HCT116 (cell line): ENCODE results near the gene SLAMF6. TPM values are rescaled to one million over a fixed set of nuclear protein-coding genes. Genes with fewer than 3 reads are reported as not detected.

Experiments
- ATAC-seq: fragments of 200-7000 bp; cut with Tn5 transposase; 2 replicates; pipeline ENCODE4 v1.9.1; 2020; ENCODE audit warnings: mild to moderate bottlenecking, moderate library complexity
- BruUV-seq: library from RNA; stranded (reverse); fragments of 400-500 nt; replicated peaks from 2 replicates; lab custom pipeline; 2021; lab: Mats Ljungman, UMichigan
- CTCF ChIA-PET: fragments of 300-600 bp; sonication (Branson Sonifier 250); formaldehyde crosslinking; loops from one replicate; lab custom pipeline; 2021; ENCODE audit warnings: antibody characterized with exemption; lab: Charles Lee
- POLR2A ChIA-PET: fragments of 300-600, 350-600 bp; sonication (Branson Sonifier 250); formaldehyde crosslinking; loops from one replicate; lab custom pipeline; 2021; ENCODE audit warnings: antibody characterized with exemption; lab: Charles Lee
- RAD21 ChIA-PET, 2 experiments: fragments of 300-600 bp; sonication (Branson Sonifier 250); formaldehyde crosslinking; loops; one replicate each; lab custom pipeline; 2023; ENCODE audit warnings: low total read pairs in 2 of 2; ENCODE audit not compliant: uncharacterized antibody in 2 of 2, unreplicated experiment in 2 of 2, low non-redundant PET in 1 of 2; lab: Charles Lee
- DNase-seq: peaks from one replicate; pipeline ENCODE4 v3.0.0-alpha.2; 2010; ENCODE audit warnings: low read depth, low spot score
- H2AFZ ChIP-seq: fragments of 200-600 bp; shearing (Covaris generic), sonication (generic); 2 replicates; pipeline ENCODE4 v1.6.1; 2017; ENCODE audit warnings: low read depth, mixed run types, mixed read lengths, antibody characterized with exemption, low read length; ENCODE audit not compliant: poor library complexity, severe bottlenecking
- H3K27ac ChIP-seq: 2 replicates; pipeline ENCODE4 v1.5.1; 2012; ENCODE audit warnings: low read depth, low read length
- H3K27me3 ChIP-seq: fragments of 200-600 bp; sonication (generic); 2 replicates; pipeline ENCODE4 v1.6.1; 2016; ENCODE audit warnings: mixed run types, low read length, mixed read lengths; ENCODE audit not compliant: insufficient read depth
- H3K36me3 ChIP-seq, 2 experiments: fragments of 200-500 bp in 1 of 2; fragments of 200-600 bp in 1 of 2; sonication (Bioruptor generic) in 1 of 2; sonication (generic) in 1 of 2; 2 replicates each; pipeline versions ENCODE4 v1.5.1 to v1.6.1; 2014 to 2016; ENCODE audit warnings: low read length in 2 of 2, inconsistent platforms in 1 of 2, mixed read lengths in 1 of 2, mixed run types in 1 of 2; ENCODE audit not compliant: insufficient read depth in 2 of 2, control insufficient read depth in 1 of 2
- H3K4me1 ChIP-seq, 2 experiments: fragments of 200-600 bp in 1 of 2; sonication (generic) in 1 of 2; 2 replicates each; pipeline versions ENCODE4 v1.5.1 to v1.6.1; 2012 to 2017; ENCODE audit warnings: low read length in 2 of 2, inconsistent platforms in 1 of 2, mild to moderate bottlenecking in 1 of 2, mixed read lengths in 1 of 2, mixed run types in 1 of 2, moderate library complexity in 1 of 2; ENCODE audit not compliant: insufficient read depth in 2 of 2, control insufficient read depth in 1 of 2
- H3K4me2 ChIP-seq: fragments of 200-600 bp; sonication (generic); 2 replicates; pipeline ENCODE4 v1.6.1; 2017; ENCODE audit warnings: mixed run types, low read length, mixed read lengths
- H3K4me3 ChIP-seq, 2 experiments: fragments of 200-600 bp in 1 of 2; sonication (generic) in 1 of 2; replicated peaks in 1 of 2; 2 replicates each; pipeline ENCODE4 v1.5.1; 2011 to 2016; ENCODE audit warnings: low read length in 2 of 2, control low read depth in 1 of 2, low read depth in 1 of 2, mild to moderate bottlenecking in 1 of 2, mixed read lengths in 1 of 2, mixed run types in 1 of 2
- H3K79me2 ChIP-seq: fragments of 200-600 bp; sonication (generic); 2 replicates; pipeline ENCODE4 v1.6.1; 2017; ENCODE audit warnings: mild to moderate bottlenecking, mixed run types, low read length, moderate library complexity, mixed read lengths; ENCODE audit not compliant: insufficient read depth
- H3K9ac ChIP-seq: fragments of 200-600 bp; sonication (generic); 2 replicates; pipeline ENCODE4 v1.6.1; 2016; ENCODE audit warnings: low read length, mixed read lengths
- H3K9me2 ChIP-seq: fragments of 200-600 bp; sonication (generic), shearing (Covaris generic); 2 replicates; pipeline ENCODE4 v1.6.1; 2017; ENCODE audit warnings: mixed run types, mild to moderate bottlenecking, moderate library complexity; ENCODE audit not compliant: insufficient read depth
- H3K9me3 ChIP-seq, 2 experiments: fragments of 200-500 bp in 1 of 2; fragments of 200-600 bp in 1 of 2; sonication (Bioruptor generic) in 1 of 2; sonication (generic) in 1 of 2; 2 replicates each; pipeline ENCODE4 v1.6.1; 2014 to 2017; ENCODE audit warnings: low read length in 2 of 2, mixed read lengths in 2 of 2, inconsistent platforms in 1 of 2, low read depth in 1 of 2, mild to moderate bottlenecking in 1 of 2, mixed run types in 1 of 2, moderate library complexity in 1 of 2; ENCODE audit not compliant: control insufficient read depth in 1 of 2, insufficient read depth in 1 of 2
- H4K20me1 ChIP-seq: fragments of 200-600 bp; sonication (generic), shearing (Covaris generic); 2 replicates; pipeline ENCODE4 v1.6.1; 2017; ENCODE audit warnings: mixed run types, mild to moderate bottlenecking, moderate library complexity; ENCODE audit not compliant: insufficient read depth
- EGR1 ChIP-seq: IDR thresholded peaks from 2 replicates; pipeline ENCODE4 v1.6.1; 2012; ENCODE audit warnings: low read depth
- EZH2phosphoT487 ChIP-seq: fragments of 200-600 bp; IDR thresholded peaks from 2 replicates; pipeline ENCODE4 v1.6.1; 2018; ENCODE audit warnings: antibody characterized with exemption, borderline replicate concordance
- POLR2AphosphoS5 ChIP-seq: IDR thresholded peaks from 2 replicates; pipeline ENCODE4 v1.6.1; 2011; ENCODE audit warnings: mild to moderate bottlenecking, low read depth, low read length, moderate library complexity
- SP1 ChIP-seq: IDR thresholded peaks from 2 replicates; pipeline ENCODE4 v1.6.1; 2012; ENCODE audit warnings: low read depth
- intact Hi-C: fragments of 100-400 bp; cut with micrococcal nuclease; formaldehyde crosslinking; loops from 2 replicates; pipeline ENCODE4 v1.10.0; 2022
- total RNA-seq: library from RNA; stranded (reverse); gene quantifications from one replicate; pipeline ENCODE4 v1.2.1, GENCODE V29; 2021; ENCODE audit not compliant: unreplicated experiment
- TF ChIP-seq, protein P1 (sequence below): IDR thresholded peaks from 2 replicates; pipeline ENCODE4 v1.6.1; 2012; ENCODE audit warnings: low read depth

SLAMF6 gene
- total RNA-seq, 1 experiment from 2014 or later = not detected

DNA sequence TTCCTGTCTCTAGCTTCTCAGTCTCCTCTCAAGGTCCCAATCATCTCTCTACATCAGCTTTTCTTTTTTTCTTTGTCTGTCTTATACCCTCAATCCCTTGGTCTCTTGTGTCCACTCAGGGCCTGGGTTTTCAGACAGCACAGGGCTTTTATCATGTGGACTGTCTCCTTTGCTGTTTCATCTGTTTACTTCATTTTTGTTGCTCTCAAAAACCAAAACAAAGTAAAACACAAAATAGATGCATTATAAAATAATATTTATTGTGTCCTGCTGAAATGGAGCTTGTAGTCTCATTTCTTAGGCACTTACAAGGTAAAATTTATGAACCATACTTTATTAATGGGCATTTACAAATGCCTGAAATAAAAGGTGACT, 17.8 kb upstream of the SLAMF6 start:
- ATAC-seq = no peak
- no peaks in the 10 kb centered on the region for H3K9me3 ChIP-seq
- H3K27me3 ChIP-seq = no peaks in the 10 kb centered on the region
- TF ChIP-seq EGR1 (no peak), POLR2AphosphoS5 (no peak), SP1 (no peak), EZH2phosphoT487 (no peak)
- TF ChIP-seq, protein P1, sequence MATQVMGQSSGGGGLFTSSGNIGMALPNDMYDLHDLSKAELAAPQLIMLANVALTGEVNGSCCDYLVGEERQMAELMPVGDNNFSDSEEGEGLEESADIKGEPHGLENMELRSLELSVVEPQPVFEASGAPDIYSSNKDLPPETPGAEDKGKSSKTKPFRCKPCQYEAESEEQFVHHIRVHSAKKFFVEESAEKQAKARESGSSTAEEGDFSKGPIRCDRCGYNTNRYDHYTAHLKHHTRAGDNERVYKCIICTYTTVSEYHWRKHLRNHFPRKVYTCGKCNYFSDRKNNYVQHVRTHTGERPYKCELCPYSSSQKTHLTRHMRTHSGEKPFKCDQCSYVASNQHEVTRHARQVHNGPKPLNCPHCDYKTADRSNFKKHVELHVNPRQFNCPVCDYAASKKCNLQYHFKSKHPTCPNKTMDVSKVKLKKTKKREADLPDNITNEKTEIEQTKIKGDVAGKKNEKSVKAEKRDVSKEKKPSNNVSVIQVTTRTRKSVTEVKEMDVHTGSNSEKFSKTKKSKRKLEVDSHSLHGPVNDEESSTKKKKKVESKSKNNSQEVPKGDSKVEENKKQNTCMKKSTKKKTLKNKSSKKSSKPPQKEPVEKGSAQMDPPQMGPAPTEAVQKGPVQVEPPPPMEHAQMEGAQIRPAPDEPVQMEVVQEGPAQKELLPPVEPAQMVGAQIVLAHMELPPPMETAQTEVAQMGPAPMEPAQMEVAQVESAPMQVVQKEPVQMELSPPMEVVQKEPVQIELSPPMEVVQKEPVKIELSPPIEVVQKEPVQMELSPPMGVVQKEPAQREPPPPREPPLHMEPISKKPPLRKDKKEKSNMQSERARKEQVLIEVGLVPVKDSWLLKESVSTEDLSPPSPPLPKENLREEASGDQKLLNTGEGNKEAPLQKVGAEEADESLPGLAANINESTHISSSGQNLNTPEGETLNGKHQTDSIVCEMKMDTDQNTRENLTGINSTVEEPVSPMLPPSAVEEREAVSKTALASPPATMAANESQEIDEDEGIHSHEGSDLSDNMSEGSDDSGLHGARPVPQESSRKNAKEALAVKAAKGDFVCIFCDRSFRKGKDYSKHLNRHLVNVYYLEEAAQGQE = no peak
- TF ChIP-seq, all 23 proteins: peak for 0
- intact Hi-C loops = no loop called here
- Histone ChIP-seq H3K4me3 (no peak overlapping the region), H2AFZ (no peak overlapping the region), H3K4me2 (no peak overlapping the region), H3K4me1 (no peaks in the 10 kb centered on the region; a peak in 1 of 4 replicates), H4K20me1 (no peaks in the 10 kb centered on the region), H3K79me2 (no peaks in the 10 kb centered on the region), H3K36me3 (no peaks in the 10 kb centered on the region), H3K27ac (no peak overlapping the region), H3K9ac (no peak overlapping the region), H3K9me2 (no peaks in the 10 kb centered on the region)
- no TSS peak for BruUV-seq
- RAD21 ChIA-PET = no interaction called here
- no peak for DNase-seq
- POLR2A ChIA-PET = no interaction called here
- CTCF ChIA-PET = no interaction called here
